Brain microvascular endothelial cell (primary cell): ENCODE data around the gene HDAC9.

Experiments
- DNase-seq: peaks from one replicate; pipeline ENCODE4 v3.0.0-alpha.2; 2020
- H3K27ac ChIP-seq: fragments of 250-450 bp; sonication (Bioruptor Pico); 2 replicates; pipeline ENCODE4 v1.5.1; 2020; ENCODE audit warnings: mild to moderate bottlenecking, moderate library complexity
- H3K27me3 ChIP-seq: fragments of 250-450 bp; sonication (Bioruptor Pico); replicated peaks from 2 replicates; pipeline ENCODE4 v1.5.1; 2020; ENCODE audit warnings: mild to moderate bottlenecking
- H3K36me3 ChIP-seq: fragments of 250-450 bp; sonication (Bioruptor Pico); replicated peaks from 2 replicates; pipeline ENCODE4 v1.5.1; 2020; ENCODE audit warnings: mild to moderate bottlenecking
- H3K4me3 ChIP-seq: 2 replicates; pipeline ENCODE4 v1.5.1; 2011; ENCODE audit warnings: low read depth, mild to moderate bottlenecking, control low read depth, low read length, moderate library complexity
- CTCF ChIP-seq: IDR thresholded peaks from 2 replicates; pipeline ENCODE4 v1.5.1; 2011; ENCODE audit warnings: low read depth, mild to moderate bottlenecking, moderate library complexity, low read length, control low read depth, inconsistent platforms; ENCODE audit errors: missing control alignments
- in situ Hi-C: cut with HindIII; loops from 2 replicates; pipeline ENCODE4 v1.10.0; 2017; ENCODE audit warnings: low sequenced_read_pairs, low pct_ligation_motif_present

HDAC9 gene

GRCh38 chr7:18648849-18649758 is 153.6 kb downstream of the HDAC9 start:
- Histone ChIP-seq H3K27ac (no peak overlapping the region), H3K4me3 (no peak overlapping the region), H3K36me3 (no peaks in the 10 kb centered on the region), H3K27me3 (no peaks in the 10 kb centered on the region)
- no peak for DNase-seq
- no peak for TF ChIP-seq CTCF
- in situ Hi-C loops: no loop called here

GRCh38 chr7:18653381-18654155 is 158.0 kb downstream of the HDAC9 start:
- Histone ChIP-seq H3K4me3 (no peak overlapping the region), H3K27ac (no peak overlapping the region), H3K36me3 (no peaks in the 10 kb centered on the region), H3K27me3 (no peaks in the 10 kb centered on the region)
- in situ Hi-C loops: no loop called here
- TF ChIP-seq CTCF: no peak
- peak; percentile 23 for DNase-seq

- DNase-seq: no peak
- H3K27ac ChIP-seq: no peak overlapping the region
- no peak overlapping the region for H3K4me3 ChIP-seq
- H3K27me3 ChIP-seq: no peaks in the 10 kb centered on the region
- in situ Hi-C loops: no loop called here
- no peaks in the 10 kb centered on the region for H3K36me3 ChIP-seq
- no peak for TF ChIP-seq CTCF
Observed at GRCh38 chr7:18654709-18655108, 159.2 kb downstream of the HDAC9 start.

GRCh38 chr7:18655506-18655905 is 160.0 kb downstream of the HDAC9 start:
- no peak for DNase-seq
- Histone ChIP-seq H3K27ac (no peak overlapping the region), H3K36me3 (no peaks in the 10 kb centered on the region), H3K27me3 (no peaks in the 10 kb centered on the region), H3K4me3 (no peak overlapping the region)
- TF ChIP-seq CTCF: no peak
- in situ Hi-C loops: no loop called here

GRCh38 chr7:18655912-18656311 is 160.4 kb downstream of the HDAC9 start:
- no peak overlapping the region for H3K27ac ChIP-seq
- H3K4me3 ChIP-seq: no peak overlapping the region
- in situ Hi-C loops: no loop called here
- no peak for DNase-seq
- TF ChIP-seq CTCF: no peak
- H3K36me3 ChIP-seq: no peaks in the 10 kb centered on the region
- H3K27me3 ChIP-seq: no peaks in the 10 kb centered on the region
